Colonic mucosa (tissue), 4 donors: ENCODE measurements around the gene C19orf47. TPM values are rescaled to one million over a fixed set of nuclear protein-coding genes. Genes with fewer than 3 reads are reported as not detected.
A peak's percentile ranks its signal among the peaks of the same experiment; 100 is the strongest.

Experiments
- DNase-seq: peaks from one replicate; pipeline ENCODE4 v3.0.0-alpha.2; 2020
- H3K27ac ChIP-seq: fragments of 200-600 bp; one replicate; pipeline ENCODE4 v1.8.0; 2021
- H3K27me3 ChIP-seq: fragments of 200-600 bp; one replicate; pipeline ENCODE4 v1.8.0; 2021
- H3K36me3 ChIP-seq: fragments of 200-600 bp; one replicate; pipeline ENCODE4 v1.8.0; 2021
- H3K4me1 ChIP-seq: fragments of 200-600 bp; one replicate; pipeline ENCODE4 v1.8.0; 2021; ENCODE audit warnings: mild to moderate bottlenecking
- H3K4me3 ChIP-seq: fragments of 200-600 bp; one replicate; pipeline ENCODE4 v1.8.0; 2021
- H3K9ac ChIP-seq, 2 donors: one replicate each; pipeline ENCODE4 v1.7.0; 2013; ENCODE audit warnings: control low read depth in 2 of 2, low read depth in 2 of 2, low read length in 2 of 2
- H3K9me3 ChIP-seq: fragments of 200-600 bp; one replicate; pipeline ENCODE4 v1.8.0; 2021
- CTCF ChIP-seq: fragments of 200-600 bp; IDR thresholded peaks from one replicate; pipeline ENCODE4 v1.8.0; 2022; ENCODE audit warnings: antibody characterized with exemption, mild to moderate bottlenecking
- intact Hi-C: fragments of 100-400 bp; cut with DNase I; formaldehyde crosslinking; loops from one replicate; pipeline ENCODE4 v1.14.1; 2022
- total RNA-seq, 2 donors: library from RNA; stranded (reverse); fragmentation: NEBNext Ultra II Directional in 1 of 2; extraction: Animal tissue kit (Norgen Biotek cat#: 25700) in 1 of 2; gene quantifications; one replicate each; pipeline ENCODE4 v1.2.1, GENCODE V29; 2021
- donor health status: healthy.
- donor health status: DM: no; HTN: no; CAD: no.
- donor health status: DM: no; HTN: no; CAD: no.

Gene C19orf47
- total RNA-seq, 2 donors from 2014 or later, result 9.2 to 14.9 TPM

GRCh38 chr19:40309666-40310065 is 38.5 kb downstream of the C19orf47 start:
- Histone ChIP-seq H3K9ac (no peak overlapping the region), H3K27ac (no peak overlapping the region), H3K27me3 (no peaks in the 10 kb centered on the region), H3K4me1 (no peaks in the 10 kb centered on the region), H3K36me3 (no peaks in the 10 kb centered on the region), H3K9me3 (no peaks in the 10 kb centered on the region), H3K4me3 (no peak overlapping the region)
- intact Hi-C loops, result loop anchor here (10.0 kb wide), 2 partner anchors 155 to 215 kb away; partner anchors contain the start of genes BLVRB and SPTBN4
- DNase-seq, result no peak
- no peak for TF ChIP-seq CTCF

GRCh38 chr19:40305403-40305802 is 42.8 kb downstream of the C19orf47 start:
- no peak overlapping the region for H3K27ac ChIP-seq
- H3K9me3 ChIP-seq, result no peaks in the 10 kb centered on the region
- no peaks in the 10 kb centered on the region for H3K36me3 ChIP-seq
- H3K9ac ChIP-seq, result no peak overlapping the region
- peak; percentile 80 for DNase-seq
- peak; percentile 69 for TF ChIP-seq CTCF
- intact Hi-C loops, result loop anchor here (10.0 kb wide), 2 partner anchors 159 to 219 kb away; partner anchors contain the start of genes BLVRB and SPTBN4
- no peaks in the 10 kb centered on the region for H3K27me3 ChIP-seq
- no peak overlapping the region for H3K4me3 ChIP-seq
- no peaks in the 10 kb centered on the region for H3K4me1 ChIP-seq

DNA sequence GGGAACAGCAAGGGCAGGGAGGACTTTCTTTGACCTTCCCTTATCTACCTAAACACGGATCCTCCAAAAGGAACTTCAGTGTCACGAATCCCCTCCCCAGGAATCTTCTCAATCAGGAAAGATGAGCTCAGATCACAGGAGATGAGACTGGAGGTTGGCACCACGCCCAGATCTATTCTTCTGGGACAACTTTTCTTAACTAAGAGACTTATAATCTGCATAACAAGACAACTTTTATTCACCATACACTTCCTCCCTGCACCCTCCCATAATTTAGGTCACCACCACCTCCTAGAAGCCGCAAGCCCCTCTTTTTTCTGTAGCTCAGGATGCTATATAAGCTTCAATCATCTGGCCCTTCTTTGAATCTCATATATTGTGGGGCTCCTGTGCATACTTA is 43.9 kb downstream of the C19orf47 start:
- intact Hi-C loops, result loop anchor here (10.0 kb wide), 2 partner anchors 160 to 220 kb away; partner anchors contain the start of genes BLVRB and SPTBN4
- Histone ChIP-seq H3K9ac (no peak overlapping the region), H3K4me1 (no peaks in the 10 kb centered on the region), H3K36me3 (no peaks in the 10 kb centered on the region), H3K4me3 (no peak overlapping the region), H3K9me3 (no peaks in the 10 kb centered on the region), H3K27me3 (no peaks in the 10 kb centered on the region), H3K27ac (no peak overlapping the region)
- no peak for DNase-seq
- no peak for TF ChIP-seq CTCF

DNA sequence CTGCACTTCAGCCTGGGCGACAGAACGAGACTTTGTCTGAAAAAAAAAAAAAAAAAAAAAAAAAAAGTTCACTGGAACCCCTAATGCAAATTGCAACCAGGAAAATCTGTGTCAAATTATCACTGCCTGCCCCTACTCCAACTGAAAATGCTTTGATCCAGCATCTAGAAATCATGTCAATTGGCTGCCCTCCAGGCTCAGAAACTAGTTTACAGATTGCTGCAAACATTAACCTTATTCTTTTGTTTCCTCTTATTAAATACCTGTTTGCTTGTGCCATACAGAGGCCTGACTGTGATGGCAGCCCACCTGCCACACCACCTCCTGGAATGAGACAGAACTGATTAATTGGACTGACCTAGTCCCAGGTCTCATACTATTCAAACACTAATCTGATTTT is 44.4 kb downstream of the C19orf47 start:
- no peaks in the 10 kb centered on the region for H3K36me3 ChIP-seq
- no peaks in the 10 kb centered on the region for H3K27me3 ChIP-seq
- H3K27ac ChIP-seq, result no peak overlapping the region
- H3K4me1 ChIP-seq, result no peaks in the 10 kb centered on the region
- H3K4me3 ChIP-seq, result no peak overlapping the region
- H3K9me3 ChIP-seq, result no peaks in the 10 kb centered on the region
- no peak for DNase-seq
- no peak for TF ChIP-seq CTCF
- intact Hi-C loops, result loop anchor here (10.0 kb wide), 2 partner anchors 161 to 221 kb away; partner anchors contain the start of genes BLVRB and SPTBN4
- H3K9ac ChIP-seq, result no peak overlapping the region

GRCh38 chr19:40302224-40303011 is 45.8 kb downstream of the C19orf47 start:
- no peaks in the 10 kb centered on the region for H3K4me1 ChIP-seq
- DNase-seq, result no peak
- TF ChIP-seq CTCF, result no peak

More at GRCh38 chr19:40302224-40303011, 45.8 kb downstream of the C19orf47 start:
- Histone ChIP-seq H3K9ac (no peak overlapping the region), H3K27me3 (no peaks in the 10 kb centered on the region), H3K4me3 (no peak overlapping the region), H3K9me3 (no peaks in the 10 kb centered on the region), H3K27ac (no peak overlapping the region), H3K36me3 (no peaks in the 10 kb centered on the region)
- intact Hi-C loops, result loop anchor here (10.0 kb wide), 2 partner anchors 162 to 222 kb away; partner anchors contain the start of genes BLVRB and SPTBN4
